Mesothelial cell of epicardium (in vitro differentiated cells): ENCODE measurements around the gene CRAMP1. TPM values are rescaled to one million over a fixed set of nuclear protein-coding genes. Genes with fewer than 3 reads are reported as not detected.
A peak's percentile ranks its signal among the peaks of the same experiment; 100 is the strongest.
"Not testable (repeated sequence)": the region's sequence is repeated elsewhere in the genome, so short reads cannot be mapped to it uniquely, and the experiment has no call there.

ENCODE experiments used
- DNase-seq, 2 experiments: peaks; one replicate each; pipeline ENCODE4 v3.0.0; 2021; ENCODE audit warnings: low spot score in 2 of 2; ENCODE audit not compliant: unreplicated experiment in 2 of 2
- H3K27ac Mint-ChIP-seq: 2 replicates; pipeline ENCODE4 v1.8.0; 2021; ENCODE audit warnings: mixed read lengths
- H3K27me3 Mint-ChIP-seq: 2 replicates; pipeline ENCODE4 v1.8.0; 2021; ENCODE audit warnings: low read depth, mixed read lengths
- H3K36me3 Mint-ChIP-seq: 2 replicates; pipeline ENCODE4 v1.8.0; 2021; ENCODE audit warnings: mixed read lengths
- H3K4me1 Mint-ChIP-seq: 2 replicates; pipeline ENCODE4 v1.8.0; 2021; ENCODE audit warnings: mixed read lengths
- H3K4me3 Mint-ChIP-seq: 2 replicates; pipeline ENCODE4 v1.8.0; 2021; ENCODE audit warnings: mild to moderate bottlenecking, moderate library complexity, mixed read lengths
- H3K9me3 Mint-ChIP-seq: 2 replicates; pipeline ENCODE4 v1.8.0; 2021; ENCODE audit warnings: mixed read lengths
- CTCF ChIP-seq: fragments of 200-600 bp; sonication (generic); IDR thresholded peaks from one replicate; pipeline ENCODE4 v1.5.0; 2021; ENCODE audit warnings: antibody characterized with exemption; ENCODE audit not compliant: unreplicated experiment
- total RNA-seq: library from RNA; stranded (reverse); gene quantifications from 3 replicates; pipeline ENCODE4 v1.2.1, GENCODE V29; 2021

CRAMP1 gene
- total RNA-seq, 1 donor from 2014 or later, result 44.8 TPM

- DNase-seq, result no peak
- Mint-ChIP-seq H3K27ac (no peak overlapping the region), H3K27me3 (no peaks in the 10 kb centered on the region), H3K9me3 (peaks cover 11% of the 10 kb centered on the region), H3K4me3 (no peak overlapping the region), H3K4me1 (peaks cover 10% of the 10 kb centered on the region), H3K36me3 (peaks cover 59% of the 10 kb centered on the region)
- TF ChIP-seq CTCF, result no peak
These were observed 79.8 kb downstream of the CRAMP1 start for GRCh38 chr16:1691956-1692355.

GRCh38 chr16:1696863-1697262 lies 84.7 kb downstream of the CRAMP1 start:
- Mint-ChIP-seq H3K4me3 (no peak overlapping the region), H3K27me3 (no peaks in the 10 kb centered on the region), H3K9me3 (peaks cover 11% of the 10 kb centered on the region), H3K27ac (no peak overlapping the region), H3K36me3 (peaks cover 47% of the 10 kb centered on the region), H3K4me1 (peaks cover 3% of the 10 kb centered on the region)
- TF ChIP-seq CTCF, result no peak
- no peak for DNase-seq

- Mint-ChIP-seq H3K4me3 (no peak overlapping the region), H3K27ac (no peak overlapping the region), H3K4me1 (peaks cover 3% of the 10 kb centered on the region), H3K9me3 (peaks cover 11% of the 10 kb centered on the region), H3K27me3 (no peaks in the 10 kb centered on the region), H3K36me3 (peaks cover 33% of the 10 kb centered on the region)
- TF ChIP-seq CTCF, result no peak
- DNase-seq, result no peak
These were observed 86.5 kb downstream of the CRAMP1 start for GRCh38 chr16:1698680-1699079.

GRCh38 chr16:1700246-1700645 lies 88.1 kb downstream of the CRAMP1 start:
- no peaks in the 10 kb centered on the region for H3K27me3 Mint-ChIP-seq
- peaks cover 5% of the 10 kb centered on the region for H3K9me3 Mint-ChIP-seq
- peaks cover 22% of the 10 kb centered on the region for H3K36me3 Mint-ChIP-seq
- no peak for TF ChIP-seq CTCF
- H3K27ac Mint-ChIP-seq, result no peak overlapping the region
- DNase-seq, result no peak
- H3K4me3 Mint-ChIP-seq, result no peak overlapping the region
- H3K4me1 Mint-ChIP-seq, result peaks cover 5% of the 10 kb centered on the region

GRCh38 chr16:1701216-1701878 lies 89.2 kb downstream of the CRAMP1 start:
- H3K27ac Mint-ChIP-seq, result peak overlapping the region; percentile 40
- TF ChIP-seq CTCF, result no peak
- no peaks in the 10 kb centered on the region for H3K27me3 Mint-ChIP-seq

GRCh38 chr16:1705324-1705687 lies 93.1 kb downstream of the CRAMP1 start:
- peak overlapping the region; percentile 98 for H3K27ac Mint-ChIP-seq
- not testable (repeated sequence) for H3K9me3 Mint-ChIP-seq, DNase-seq, H3K27me3 Mint-ChIP-seq, H3K36me3 Mint-ChIP-seq
- H3K4me1 Mint-ChIP-seq, result peaks cover 16% of the 10 kb centered on the region
- H3K4me3 Mint-ChIP-seq, result peak overlapping the region; percentile 91

More at GRCh38 chr16:1701216-1701878, 89.2 kb downstream of the CRAMP1 start:
- Mint-ChIP-seq H3K9me3 (peaks cover 5% of the 10 kb centered on the region), H3K4me3 (no peak overlapping the region), H3K4me1 (peaks cover 5% of the 10 kb centered on the region), H3K36me3 (peaks cover 21% of the 10 kb centered on the region)
- no peak for DNase-seq
